Skin of body (tissue), 2 donors: ENCODE measurements around the gene EVA1A. TPM values are rescaled to one million over a fixed set of nuclear protein-coding genes. Genes with fewer than 3 reads are reported as not detected.

ENCODE experiments used
- DNase-seq: peaks from one replicate; lab custom pipeline; 2025; lab: John Stamatoyannopoulos, UW
- total RNA-seq: library from RNA; depleted of rRNA; stranded (reverse); fragments of >200 nt; gene quantifications from one replicate; pipeline ENCODE4 v1.2.3, GENCODE V29; 2014

The EVA1A gene, protein sequence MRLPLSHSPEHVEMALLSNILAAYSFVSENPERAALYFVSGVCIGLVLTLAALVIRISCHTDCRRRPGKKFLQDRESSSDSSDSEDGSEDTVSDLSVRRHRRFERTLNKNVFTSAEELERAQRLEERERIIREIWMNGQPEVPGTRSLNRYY
- total RNA-seq, result 10.7 TPM

- peak; percentile 31 for DNase-seq
Observed at GRCh38 chr2:75560768-75561565, at the start of gene EVA1A. Gene EVA1A (minus strand): TSS chr2:75560939. CDS start chr2:75518140, 42,799 bp downstream.

DNA sequence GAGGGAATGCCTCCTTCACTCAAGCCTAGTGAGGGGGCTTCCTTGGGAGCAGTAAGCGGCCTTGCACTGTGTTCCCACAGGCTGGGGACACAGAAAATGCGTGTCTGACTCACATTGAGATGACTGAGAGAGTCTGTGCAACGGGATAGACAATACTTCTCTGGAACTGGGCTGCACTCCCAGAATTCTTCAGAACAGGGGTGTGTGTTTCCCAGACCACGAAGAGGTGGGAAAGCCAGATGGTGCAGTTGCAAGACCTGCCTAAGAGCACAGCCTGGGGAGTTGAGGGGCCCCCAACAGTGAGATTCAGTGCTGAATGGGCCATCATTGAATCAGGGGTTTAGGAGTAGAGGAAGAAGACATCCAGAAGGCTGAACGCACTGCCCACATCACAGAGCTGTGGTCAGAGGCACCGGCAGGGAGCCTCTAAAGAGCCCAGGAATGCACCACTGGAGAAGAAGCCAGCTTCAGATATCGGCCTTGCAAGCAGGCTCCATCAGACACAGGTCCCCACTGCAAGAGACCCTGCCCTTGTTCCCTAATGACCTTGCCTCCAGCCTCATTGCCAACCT, 49.3 kb upstream of the EVA1A start:
- DNase-seq, result no peak

DNA sequence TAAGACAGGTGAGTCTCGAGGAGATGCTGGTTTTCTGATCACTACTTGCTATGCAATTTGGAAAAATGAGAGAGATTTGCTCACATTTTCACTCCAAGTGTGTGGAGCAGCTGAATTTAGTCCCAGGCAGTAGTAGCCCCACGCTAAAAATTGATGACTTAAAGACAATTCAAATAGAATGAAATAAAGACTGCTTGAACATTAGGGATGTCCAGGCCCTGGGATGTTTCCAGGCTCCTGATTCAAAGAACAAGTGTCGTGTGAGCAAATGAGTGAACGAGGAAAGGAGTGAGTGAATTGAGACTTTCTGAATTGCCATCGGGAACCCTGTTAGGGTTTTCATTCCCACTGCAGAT, 48.6 kb upstream of the EVA1A start:
- DNase-seq, result no peak

DNA sequence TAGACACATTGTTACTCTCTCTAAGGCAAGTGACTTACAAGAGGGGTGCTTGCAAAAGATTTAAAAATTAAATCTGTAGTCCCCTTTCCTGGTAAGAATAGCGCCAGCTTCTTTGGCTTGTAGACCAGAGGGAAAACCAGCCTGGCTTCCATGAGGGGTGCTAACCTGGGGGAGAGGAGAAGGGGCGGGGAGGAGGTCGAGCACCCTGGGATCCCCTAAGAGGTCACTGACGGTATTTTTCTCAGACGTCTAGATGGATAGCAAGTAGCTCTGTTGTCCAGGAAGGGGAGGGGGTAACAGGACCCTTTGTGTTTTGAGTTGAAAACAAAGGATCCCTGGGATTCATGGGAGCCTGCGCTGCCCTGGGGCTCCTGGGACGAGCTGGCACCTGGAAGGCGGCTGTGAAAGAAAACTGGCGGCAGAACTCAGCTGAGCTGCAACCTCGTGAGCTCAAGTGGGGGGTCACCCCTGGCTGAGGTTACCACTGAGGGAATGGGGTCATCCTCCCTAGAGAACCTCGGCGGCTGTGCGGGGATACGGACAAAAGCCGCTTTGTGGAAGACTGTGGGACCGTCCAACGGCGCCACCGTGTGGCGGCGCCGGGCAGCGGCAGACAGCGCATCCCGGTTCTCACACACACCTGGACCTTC, 48.1 kb upstream of the EVA1A start:
- DNase-seq, result no peak

GRCh38 chr2:75607988-75608683, 47.4 kb upstream of the EVA1A start:
- DNase-seq, result no peak

DNA sequence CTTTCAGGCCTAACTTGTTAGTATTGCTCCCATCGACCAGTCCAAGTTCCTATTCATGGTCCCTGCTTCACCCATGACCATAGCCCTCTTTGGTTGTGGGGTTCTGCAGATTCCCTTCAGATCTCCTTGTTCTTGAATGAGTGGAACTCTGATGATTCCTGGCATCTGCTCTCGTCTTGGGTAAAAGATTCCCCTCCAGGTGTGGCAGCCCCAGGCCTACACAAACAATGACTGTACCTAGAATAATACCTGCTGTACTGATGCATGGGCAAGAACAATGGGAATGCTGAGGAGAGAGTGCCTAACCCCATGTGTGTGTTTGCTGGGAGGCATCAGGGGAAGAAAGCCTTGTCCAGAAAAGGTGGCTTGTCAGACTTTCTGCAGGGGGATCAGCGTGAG, 46.7 kb upstream of the EVA1A start:
- no peak for DNase-seq

- DNase-seq, result no peak
Observed at GRCh38 chr2:75606761-75607399, 46.1 kb upstream of the EVA1A start.

DNA sequence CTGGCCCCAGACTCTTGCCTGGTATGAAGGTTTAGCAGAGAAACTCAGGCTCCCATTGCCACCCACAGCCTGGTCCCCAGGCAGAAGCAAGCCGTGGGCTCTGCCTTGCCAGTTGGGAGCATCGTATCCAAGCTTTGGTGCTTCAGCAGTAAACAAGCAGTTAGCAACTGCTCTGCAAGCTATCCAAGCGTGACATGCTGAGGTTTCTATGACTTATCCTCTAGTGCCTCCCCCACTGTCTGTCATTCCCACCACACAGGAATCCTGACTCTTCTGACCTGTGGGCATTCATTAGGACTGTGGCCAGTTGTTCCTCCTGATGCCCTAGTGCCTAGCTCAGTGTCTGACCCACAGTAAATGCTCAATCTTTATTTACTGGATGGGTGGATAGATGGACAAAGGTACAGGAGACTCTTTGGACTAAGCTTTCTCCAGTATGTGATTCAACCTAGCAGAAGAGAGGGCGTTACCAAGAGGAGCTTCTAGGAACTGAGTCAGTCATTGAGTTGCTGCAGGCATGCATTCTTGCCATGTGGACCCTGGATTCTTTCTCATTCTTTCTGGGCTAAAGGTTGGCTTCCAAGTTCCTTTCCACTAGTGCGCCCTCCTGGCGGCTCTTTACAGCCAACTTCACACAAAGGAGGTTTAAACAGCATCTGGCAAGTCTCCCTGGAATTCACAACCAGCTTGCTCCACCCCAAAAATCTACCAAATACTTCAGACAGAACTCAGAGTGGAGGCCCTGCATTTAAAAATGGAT, 45.2 kb upstream of the EVA1A start:
- DNase-seq, result no peak

GRCh38 chr2:75604484-75604883, 43.7 kb upstream of the EVA1A start:
- no peak for DNase-seq

DNA sequence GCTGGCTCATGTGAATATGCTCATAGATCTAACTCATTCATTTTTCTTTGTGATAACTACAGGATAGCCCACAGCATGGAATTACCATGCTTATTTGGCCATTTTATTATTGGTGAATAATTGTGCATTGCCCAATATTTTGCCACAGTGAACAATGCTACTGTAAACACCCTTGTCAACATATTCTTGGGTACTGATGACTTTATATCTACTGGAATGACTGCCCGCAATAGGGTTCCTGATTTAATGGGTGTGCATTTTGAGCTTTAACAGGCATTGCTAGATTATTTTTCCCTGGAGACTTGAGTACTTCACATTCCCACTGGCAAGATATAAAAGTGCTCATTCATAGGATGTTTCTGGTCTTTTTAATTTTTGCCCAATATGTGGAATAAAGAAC, 42.7 kb upstream of the EVA1A start:
- DNase-seq, result no peak

GRCh38 chr2:75602724-75603342, 42.1 kb upstream of the EVA1A start:
- DNase-seq, result peak; percentile 56

DNA sequence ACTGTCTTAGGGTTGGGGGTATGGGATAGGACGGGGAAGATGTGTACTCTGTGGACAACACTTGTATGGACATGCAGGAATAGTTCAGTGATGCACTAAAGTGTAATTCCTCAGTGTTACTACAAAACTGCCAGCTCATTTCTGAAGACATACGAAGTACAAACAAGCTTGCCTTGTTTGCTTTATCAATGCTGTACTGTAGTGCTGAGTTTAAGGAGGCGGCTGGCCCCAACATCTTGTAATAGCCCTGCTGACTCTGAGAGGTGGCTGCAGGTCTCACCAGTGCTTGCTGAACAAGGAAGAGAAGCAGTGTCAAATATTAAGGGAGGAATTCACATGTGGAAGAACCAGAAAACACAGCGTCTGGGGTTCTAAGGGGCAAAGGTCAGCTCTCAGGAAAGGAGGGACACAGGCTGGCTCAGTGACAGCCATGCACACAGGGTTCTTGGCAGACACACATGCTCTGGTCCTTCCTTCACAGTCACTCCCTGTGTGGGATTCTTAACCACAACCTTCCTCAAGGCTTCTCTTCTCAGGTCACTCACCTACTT, 39.8 kb upstream of the EVA1A start:
- DNase-seq, result no peak

DNA sequence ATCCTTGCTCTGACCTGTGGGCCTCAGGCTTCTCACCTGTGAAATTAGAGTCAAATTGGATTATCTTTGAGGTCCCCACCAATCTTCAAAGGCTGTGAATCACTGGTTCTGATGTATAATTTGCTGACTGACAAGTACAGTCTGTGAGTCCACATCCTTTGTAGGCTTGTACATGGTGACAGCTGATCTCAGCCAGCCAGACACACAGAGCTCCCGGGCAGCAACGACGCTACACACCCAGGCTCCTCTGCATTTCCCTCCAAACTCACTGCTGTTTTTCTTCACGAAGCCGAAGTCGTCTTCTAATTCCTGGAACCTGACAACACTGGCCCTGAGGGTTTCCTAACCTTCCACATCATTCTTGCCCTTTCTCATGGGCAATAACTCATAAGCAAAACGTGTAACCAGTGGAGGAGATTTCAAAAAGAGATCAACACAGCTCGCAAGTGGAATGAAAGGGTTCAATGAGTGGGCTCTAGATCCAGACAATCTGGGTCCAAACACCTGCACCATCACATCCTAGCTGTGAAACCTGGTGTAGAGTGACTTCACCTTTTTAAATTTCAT, 37.9 kb upstream of the EVA1A start:
- no peak for DNase-seq

DNA sequence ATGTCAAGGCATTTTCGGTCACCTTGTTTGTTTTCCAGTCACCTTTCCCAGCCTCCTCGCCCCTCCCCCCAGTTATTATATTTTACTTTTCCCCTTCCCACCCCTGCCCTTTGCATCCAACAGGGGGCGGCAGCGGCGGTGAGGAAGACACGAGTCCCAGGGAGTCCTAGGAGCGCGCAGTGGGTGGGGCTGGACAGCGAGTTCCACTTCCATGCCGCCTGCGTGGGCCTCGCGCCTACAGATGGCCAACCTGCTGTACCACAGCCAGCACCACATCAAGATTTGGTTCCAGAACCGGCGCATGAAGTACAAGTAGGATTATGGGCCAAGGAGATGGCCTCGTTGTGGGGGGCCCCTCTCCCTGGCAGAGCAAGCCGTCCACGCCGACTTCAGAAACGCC, 37.2 kb upstream of the EVA1A start:
- DNase-seq, result no peak

- no peak for DNase-seq
Observed at GRCh38 chr2:75596784-75597183, 36.0 kb upstream of the EVA1A start.

- DNase-seq, result no peak
Observed at GRCh38 chr2:75595541-75596395, 35.0 kb upstream of the EVA1A start.

- no peak for DNase-seq
Observed at GRCh38 chr2:75594596-75594995, 33.9 kb upstream of the EVA1A start.

DNA sequence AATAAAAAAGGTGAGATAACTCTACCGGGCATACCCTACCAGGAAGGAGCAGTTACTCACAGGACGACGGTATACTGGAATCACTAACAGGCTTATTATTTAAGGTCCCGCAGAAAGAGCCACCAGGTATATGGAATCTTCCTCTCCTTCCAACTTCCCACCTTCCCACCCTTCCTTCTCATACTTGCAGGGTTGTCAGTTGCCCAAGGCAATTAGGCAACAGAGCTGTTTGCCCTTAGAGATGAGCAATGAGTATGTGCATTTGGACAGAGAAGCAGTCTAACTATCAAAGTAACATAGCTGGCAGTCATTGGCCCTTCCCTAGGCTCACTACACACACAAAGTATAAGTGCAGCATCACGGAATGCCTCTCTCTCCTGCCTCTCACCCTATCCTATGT, 32.1 kb upstream of the EVA1A start:
- no peak for DNase-seq

GRCh38 chr2:75592030-75592429, 31.3 kb upstream of the EVA1A start:
- no peak for DNase-seq
